ENCODE results near the gene ZFP57.
"Not testable (repeated sequence)": the region's sequence is repeated elsewhere in the genome, so short reads cannot be mapped to it uniquely, and the experiment has no call there.

ZFP57 gene

GRCh38 chr6:29696147-29697125, 15.5 kb upstream of the ZFP57 start:
- DNase-seq (ENCODE audit: low spot score) = no peak

GRCh38 chr6:29694637-29695036, 13.7 kb upstream of the ZFP57 start:
- no peak for DNase-seq (ENCODE audit: low spot score)

GRCh38 chr6:29685718-29686326, 4.9 kb upstream of the ZFP57 start:
- no peak for DNase-seq (ENCODE audit: low spot score)

- no peak for DNase-seq (ENCODE audit: low spot score)
Observed at GRCh38 chr6:29681811-29682210, 859 bp upstream of the ZFP57 start.

GRCh38 chr6:29680416-29680815, 536 bp downstream of the ZFP57 start:
- DNase-seq (ENCODE audit: low spot score) = no peak

GRCh38 chr6:29679962-29680361, 990 bp downstream of the ZFP57 start:
- no peak for DNase-seq (ENCODE audit: low spot score)

GRCh38 chr6:29678114-29678513, 2.8 kb downstream of the ZFP57 start:
- no peak for DNase-seq (ENCODE audit: low spot score)

- DNase-seq (ENCODE audit: low spot score) = no peak
Observed at GRCh38 chr6:29676981-29677601, 3.9 kb downstream of the ZFP57 start.

GRCh38 chr6:29675561-29675960, 5.4 kb downstream of the ZFP57 start:
- DNase-seq (ENCODE audit: low spot score) = no peak

- DNase-seq (ENCODE audit: low spot score) = no peak
Observed at GRCh38 chr6:29674008-29674407, 6.9 kb downstream of the ZFP57 start.

- DNase-seq (ENCODE audit: low spot score) = no peak
Observed at GRCh38 chr6:29673161-29673560, 7.8 kb downstream of the ZFP57 start.

- DNase-seq (ENCODE audit: low spot score) = not testable (repeated sequence)
Observed at GRCh38 chr6:29672116-29672515, 8.8 kb downstream of the ZFP57 start.

- DNase-seq (ENCODE audit: low spot score) = no peak
Observed at GRCh38 chr6:29671026-29671425, 9.9 kb downstream of the ZFP57 start.

GRCh38 chr6:29667158-29667557, 13.8 kb downstream of the ZFP57 start:
- DNase-seq (ENCODE audit: low spot score) = no peak

GRCh38 chr6:29666826-29667130, 14.2 kb downstream of the ZFP57 start:
- DNase-seq (ENCODE audit: low spot score) = no peak

GRCh38 chr6:29665942-29666825, 14.8 kb downstream of the ZFP57 start:
- no peak for DNase-seq (ENCODE audit: low spot score)

- no peak for DNase-seq (ENCODE audit: low spot score)
Observed at GRCh38 chr6:29663300-29664042, 17.5 kb downstream of the ZFP57 start.

- DNase-seq (ENCODE audit: low spot score) = not testable (repeated sequence)
Observed at GRCh38 chr6:29661502-29662141, 19.3 kb downstream of the ZFP57 start.

- DNase-seq (ENCODE audit: low spot score) = no peak
Observed at GRCh38 chr6:29661071-29661470, 19.9 kb downstream of the ZFP57 start.

- no peak for DNase-seq (ENCODE audit: low spot score)
Observed at GRCh38 chr6:29656798-29657197, 24.2 kb downstream of the ZFP57 start, which contains the start of gene MOG. TSS of gene MOG (plus strand) at chr6:29657092. CDS start at chr6:29657210, 118 bp downstream.

GRCh38 chr6:29656157-29656556, 24.8 kb downstream of the ZFP57 start:
- no peak for DNase-seq (ENCODE audit: low spot score)
